ENCODE results near the gene CBX5.
"Not testable (repeated sequence)": the region's sequence is repeated elsewhere in the genome, so short reads cannot be mapped to it uniquely, and the experiment has no call there.

The CBX5 gene

GRCh38 chr12:54292083-54292930 lies 12.4 kb upstream of the CBX5 start:
- no peak for TF ChIP-seq CTCF (IDR thresholded peaks at IDR 0.05; ENCODE audit: low read length, missing control alignments)
- H3K4me3 ChIP-seq (replicated peaks; ENCODE audit: low read depth, low read length): no peak overlapping the region

GRCh38 chr12:54287261-54288157 lies 7.6 kb upstream of the CBX5 start:
- H3K4me3 ChIP-seq (replicated peaks; ENCODE audit: low read depth, low read length): no peak overlapping the region
- DNase-seq (ENCODE audit: low read depth): no peak
- no peak for TF ChIP-seq CTCF (IDR thresholded peaks at IDR 0.05; ENCODE audit: low read length, missing control alignments)

More at GRCh38 chr12:54292083-54292930, 12.4 kb upstream of the CBX5 start:
- no peak for DNase-seq (ENCODE audit: low read depth)

GRCh38 chr12:54286042-54287030 lies 6.4 kb upstream of the CBX5 start:
- DNase-seq (ENCODE audit: low read depth): no peak
- no peak overlapping the region for H3K4me3 ChIP-seq (replicated peaks; ENCODE audit: low read depth, low read length)
- TF ChIP-seq CTCF (IDR thresholded peaks at IDR 0.05; ENCODE audit: low read length, missing control alignments): no peak

DNA sequence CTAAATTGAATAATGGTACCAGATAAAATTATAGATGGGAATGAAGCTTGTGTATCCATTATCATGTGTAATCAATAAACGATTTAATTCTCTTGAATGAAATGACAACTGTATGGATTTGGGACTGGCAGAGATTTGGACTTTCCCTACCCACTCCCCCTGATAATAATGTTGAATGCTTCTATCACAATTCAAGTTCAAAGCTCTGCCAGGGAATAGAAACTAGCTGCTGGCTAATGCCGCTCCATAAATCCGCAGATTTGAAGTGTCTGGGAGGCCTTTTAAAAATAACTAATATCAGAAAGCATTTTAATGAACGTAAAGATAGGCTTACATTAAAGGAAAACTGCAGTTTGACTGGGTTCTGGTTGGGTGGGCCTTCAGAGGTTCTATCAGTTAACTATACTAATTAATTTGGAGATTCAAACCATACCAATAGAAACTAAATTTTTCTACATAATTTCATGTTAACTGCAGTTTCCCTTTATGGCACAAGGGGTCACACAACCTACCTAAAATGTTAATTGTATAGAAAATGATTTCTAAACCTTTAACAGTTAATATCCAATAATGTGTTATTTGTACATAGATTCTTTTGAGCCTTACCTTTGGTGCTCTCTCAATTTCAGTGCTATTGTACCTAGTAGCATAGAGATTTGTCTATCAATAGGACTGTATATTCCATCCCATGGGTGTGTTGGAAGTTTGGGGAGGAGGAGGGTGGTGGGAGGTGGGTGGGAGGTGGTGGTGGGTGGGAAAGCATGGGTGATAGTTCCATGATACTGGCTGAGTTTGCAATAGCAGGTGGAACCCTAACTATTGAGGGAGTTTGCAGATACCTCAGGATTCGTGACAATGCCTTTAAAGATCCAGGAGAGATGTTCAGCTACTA lies 5.5 kb upstream of the CBX5 start:
- peak overlapping the region; percentile 35 for H3K4me3 ChIP-seq (replicated peaks; ENCODE audit: low read depth, low read length)
- TF ChIP-seq CTCF (IDR thresholded peaks at IDR 0.05; ENCODE audit: low read length, missing control alignments): peak; percentile 42
- no peak for DNase-seq (ENCODE audit: low read depth)

DNA sequence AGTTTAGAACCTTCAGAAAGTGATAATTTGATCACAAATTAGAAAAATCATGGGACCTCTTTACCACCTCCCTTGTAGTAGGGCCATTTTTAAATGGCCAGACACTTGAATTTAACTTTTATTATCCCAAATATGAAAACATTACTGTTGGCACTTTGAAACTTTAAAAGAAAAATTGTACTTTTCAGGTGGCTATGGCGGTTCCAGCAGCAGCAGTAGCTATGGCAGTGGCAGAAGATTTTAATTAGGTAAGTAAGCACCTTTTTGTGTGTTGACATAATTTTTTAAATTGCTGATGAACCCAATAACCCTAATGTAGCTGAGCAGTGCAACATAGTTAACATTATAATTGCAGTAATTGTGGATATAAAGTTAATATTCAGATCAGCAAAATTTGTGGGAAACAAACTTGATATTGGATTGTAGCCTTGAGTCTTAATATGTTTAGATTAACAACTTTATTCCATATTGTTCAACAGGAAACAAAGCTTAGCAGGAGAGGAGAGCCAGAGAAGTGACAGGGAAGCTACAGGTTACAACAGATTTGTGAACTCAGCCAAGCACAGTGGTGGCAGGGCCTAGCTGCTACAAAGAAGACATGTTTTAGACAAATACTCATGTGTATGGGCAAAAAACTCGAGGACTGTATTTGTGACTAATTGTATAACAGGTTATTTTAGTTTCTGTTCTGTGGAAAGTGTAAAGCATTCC lies 4.3 kb upstream of the CBX5 start:
- H3K4me3 ChIP-seq (replicated peaks; ENCODE audit: low read depth, low read length): peak overlapping the region; percentile 85
- DNase-seq (ENCODE audit: low read depth): not testable (repeated sequence)

DNA sequence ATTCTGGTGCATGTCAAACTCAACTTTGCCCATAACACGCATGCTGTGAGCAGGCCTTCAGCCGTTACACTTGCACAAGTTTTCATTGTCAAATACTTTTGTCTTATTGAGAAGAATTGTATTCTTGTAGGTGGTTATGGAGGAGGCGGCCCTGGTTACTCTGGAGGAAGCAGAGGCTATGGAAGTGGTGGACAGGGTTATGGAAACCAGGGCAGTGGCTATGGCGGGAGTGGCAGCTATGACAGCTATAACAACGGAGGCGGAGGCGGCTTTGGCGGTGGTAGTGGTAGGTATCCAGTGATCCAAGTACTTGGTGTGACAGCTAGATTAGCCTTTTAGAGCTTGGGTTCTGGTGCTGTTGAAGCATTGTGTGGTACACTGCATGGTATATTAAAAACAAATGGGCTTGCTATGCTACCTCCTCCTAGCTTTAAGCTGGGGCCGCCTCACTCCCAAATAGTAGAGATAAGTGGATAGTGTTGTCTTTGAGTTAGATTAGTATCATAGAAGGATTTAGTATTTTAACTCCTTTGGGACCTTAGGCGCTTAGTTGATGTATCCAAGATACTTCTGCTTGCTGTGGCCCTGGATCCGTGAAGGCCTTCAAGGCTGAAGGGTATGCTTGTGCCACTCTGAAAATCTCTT lies 3.1 kb upstream of the CBX5 start:
- no peak for DNase-seq (ENCODE audit: low read depth)
- TF ChIP-seq CTCF (IDR thresholded peaks at IDR 0.05; ENCODE audit: low read length, missing control alignments): no peak
- peak overlapping the region; percentile 85 for H3K4me3 ChIP-seq (replicated peaks; ENCODE audit: low read depth, low read length)

- DNase-seq (ENCODE audit: low read depth): not testable (repeated sequence)
- peak overlapping the region; percentile 85 for H3K4me3 ChIP-seq (replicated peaks; ENCODE audit: low read depth, low read length)
These were observed 1.8 kb upstream of the CBX5 start for GRCh38 chr12:54281694-54282093.

DNA sequence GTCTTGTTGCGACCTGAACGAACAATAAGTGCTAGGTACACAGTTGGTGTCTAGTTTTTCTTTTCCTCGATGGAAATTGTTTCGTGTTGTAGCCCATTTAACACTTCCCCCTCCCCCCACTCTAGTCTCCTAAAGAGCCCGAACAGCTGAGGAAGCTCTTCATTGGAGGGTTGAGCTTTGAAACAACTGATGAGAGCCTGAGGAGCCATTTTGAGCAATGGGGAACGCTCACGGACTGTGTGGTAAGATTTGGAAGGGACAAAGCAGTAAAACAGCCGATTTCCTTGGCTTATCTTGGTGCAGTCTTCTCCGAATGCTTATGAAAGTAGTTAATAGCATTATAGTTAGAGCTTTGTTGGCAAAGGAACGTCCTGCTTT lies 1.3 kb upstream of the CBX5 start:
- DNase-seq (ENCODE audit: low read depth): not testable (repeated sequence)
- H3K4me3 ChIP-seq (replicated peaks; ENCODE audit: low read depth, low read length): peak overlapping the region; percentile 85

Measured in fibroblast of pulmonary artery (primary cell).